ENCODE results near the gene STARD9. TPM values are rescaled to one million over a fixed set of nuclear protein-coding genes. Genes with fewer than 3 reads are reported as not detected.
"Not testable (repeated sequence)": the region's sequence is repeated elsewhere in the genome, so short reads cannot be mapped to it uniquely, and the experiment has no call there.

Gene STARD9
- total RNA-seq, 1 experiment from 2014 or later = 1.9 TPM

- DNase-seq (ENCODE audit: extremely low read depth, low read depth) = no peak
Observed at GRCh38 chr15:42621996-42622925, 46.9 kb downstream of the STARD9 start.

GRCh38 chr15:42623951-42624350 is 48.5 kb downstream of the STARD9 start:
- DNase-seq (ENCODE audit: extremely low read depth, low read depth) = no peak

- no peak for DNase-seq (ENCODE audit: extremely low read depth, low read depth)
Observed at GRCh38 chr15:42627485-42627884, 52.1 kb downstream of the STARD9 start.

- no peak for DNase-seq (ENCODE audit: extremely low read depth, low read depth)
Observed at GRCh38 chr15:42628761-42629160, 53.4 kb downstream of the STARD9 start.

- no peak for DNase-seq (ENCODE audit: extremely low read depth, low read depth)
Observed at GRCh38 chr15:42632105-42632675, 56.8 kb downstream of the STARD9 start.

- DNase-seq (ENCODE audit: extremely low read depth, low read depth) = no peak
Observed at GRCh38 chr15:42640109-42640508, 64.7 kb downstream of the STARD9 start.

GRCh38 chr15:42650208-42651066 is 75.0 kb downstream of the STARD9 start:
- DNase-seq (ENCODE audit: extremely low read depth, low read depth) = peak; percentile 63

GRCh38 chr15:42665827-42666226 is 90.4 kb downstream of the STARD9 start:
- DNase-seq (ENCODE audit: extremely low read depth, low read depth) = no peak

GRCh38 chr15:42667855-42668254 is 92.4 kb downstream of the STARD9 start:
- no peak for DNase-seq (ENCODE audit: extremely low read depth, low read depth)

GRCh38 chr15:42670451-42670850 is 95.0 kb downstream of the STARD9 start:
- DNase-seq (ENCODE audit: extremely low read depth, low read depth) = no peak

GRCh38 chr15:42672444-42672843 is 97.0 kb downstream of the STARD9 start:
- DNase-seq (ENCODE audit: extremely low read depth, low read depth) = no peak

- DNase-seq (ENCODE audit: extremely low read depth, low read depth) = no peak
Observed at GRCh38 chr15:42674472-42674871, 99.1 kb downstream of the STARD9 start.

- no peak for DNase-seq (ENCODE audit: extremely low read depth, low read depth)
Observed at GRCh38 chr15:42675021-42675420, 99.6 kb downstream of the STARD9 start.

- DNase-seq (ENCODE audit: extremely low read depth, low read depth) = no peak
Observed at GRCh38 chr15:42679285-42680141, 104.1 kb downstream of the STARD9 start.

- DNase-seq (ENCODE audit: extremely low read depth, low read depth) = not testable (repeated sequence)
Observed at GRCh38 chr15:42680142-42680482, 104.7 kb downstream of the STARD9 start.

GRCh38 chr15:42681119-42681518 is 105.7 kb downstream of the STARD9 start:
- DNase-seq (ENCODE audit: extremely low read depth, low read depth) = no peak

- no peak for DNase-seq (ENCODE audit: extremely low read depth, low read depth)
Observed at GRCh38 chr15:42686281-42686680, 110.9 kb downstream of the STARD9 start.

GRCh38 chr15:42687740-42688139 is 112.3 kb downstream of the STARD9 start:
- DNase-seq (ENCODE audit: extremely low read depth, low read depth) = no peak

- no peak for DNase-seq (ENCODE audit: extremely low read depth, low read depth)
Observed at GRCh38 chr15:42688301-42688700, 112.9 kb downstream of the STARD9 start.

- no peak for DNase-seq (ENCODE audit: extremely low read depth, low read depth)
Observed at GRCh38 chr15:42691308-42691707, 115.9 kb downstream of the STARD9 start.

All from NCI-H460 (cell line).